ENCODE measurements around the gene CLDN20.

Gene CLDN20

DNA sequence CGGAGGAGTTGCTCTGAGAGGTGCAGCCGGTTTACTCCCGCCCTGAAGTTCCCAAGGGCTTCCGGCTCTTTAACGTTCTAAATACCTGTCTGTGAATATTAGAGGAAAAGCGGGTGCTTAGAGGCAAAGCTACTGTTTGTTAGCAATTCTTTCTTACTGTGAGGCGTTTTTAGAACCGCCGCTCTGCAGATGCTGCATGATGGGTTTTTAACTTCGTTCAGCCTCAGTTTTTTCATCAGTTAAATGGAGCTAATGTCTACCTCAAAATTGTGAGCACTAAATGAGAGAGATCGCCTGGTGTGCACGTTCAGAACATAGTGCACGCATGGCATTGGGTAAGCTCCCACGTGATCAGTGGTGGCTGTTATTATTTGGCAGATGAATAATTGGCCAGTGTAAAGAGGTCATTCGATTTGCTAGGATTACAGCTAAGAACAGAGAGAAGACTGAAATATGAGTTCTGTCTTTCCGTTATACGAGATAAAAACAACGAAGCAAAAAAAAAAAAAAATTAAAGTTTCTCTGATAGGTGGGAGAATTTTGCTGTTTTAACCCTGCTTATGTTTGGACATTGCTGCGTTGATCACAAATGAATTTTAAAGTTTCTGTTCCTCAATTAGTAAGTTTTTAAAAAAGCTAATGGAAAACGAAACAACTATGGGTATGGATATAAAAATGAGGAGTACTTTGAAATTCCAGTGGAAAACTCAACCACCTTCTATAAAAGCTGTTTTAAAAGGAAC lies 51.1 kb downstream of the CLDN20 start:
- Histone ChIP-seq H3K4me3 (ENCODE audit: low read length) (peak overlapping the region; percentile 91), H3K36me3 (ENCODE audit: insufficient read depth, low read length) (peaks cover 4% of the 10 kb centered on the region), H3K9me3 (replicated peaks; ENCODE audit: low read length) (no peaks in the 10 kb centered on the region), H3K9ac (ENCODE audit: low read depth, low read length) (peak overlapping the region; percentile 90), H3K27me3 (ENCODE audit: control insufficient read depth, insufficient read depth, low read length) (no peaks in the 10 kb centered on the region), H3K4me1 (ENCODE audit: control insufficient read depth, insufficient read depth, low read length) (peaks cover 21% of the 10 kb centered on the region), H3K4me2 (ENCODE audit: low read length) (peak overlapping the region; percentile 87)

DNA sequence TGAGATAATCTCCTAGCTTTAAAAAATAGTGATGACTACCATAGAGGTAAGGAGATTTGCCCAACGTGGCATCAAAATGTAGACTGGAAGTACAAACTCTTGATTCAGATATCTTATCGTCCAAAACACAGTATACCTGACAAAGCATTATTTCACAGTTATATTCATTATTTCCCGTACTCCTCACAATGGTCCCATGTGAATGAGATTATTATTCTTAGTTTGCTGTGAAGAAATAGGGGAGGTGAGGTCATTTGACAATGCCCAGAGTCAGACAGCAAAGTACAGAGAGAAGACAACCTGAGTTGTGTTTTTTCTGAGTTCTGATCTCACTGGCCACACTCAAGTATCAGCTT lies 51.7 kb downstream of the CLDN20 start:
- no peaks in the 10 kb centered on the region for H3K9me3 ChIP-seq (replicated peaks; ENCODE audit: low read length)
- peak overlapping the region; percentile 90 for H3K9ac ChIP-seq (ENCODE audit: low read depth, low read length)
- peak overlapping the region; percentile 91 for H3K4me3 ChIP-seq (ENCODE audit: low read length)
- peaks cover 17% of the 10 kb centered on the region for H3K4me1 ChIP-seq (ENCODE audit: control insufficient read depth, insufficient read depth, low read length)
- H3K27me3 ChIP-seq (ENCODE audit: control insufficient read depth, insufficient read depth, low read length) = no peaks in the 10 kb centered on the region
- H3K4me2 ChIP-seq (ENCODE audit: low read length) = peak overlapping the region; percentile 87
- H3K36me3 ChIP-seq (ENCODE audit: insufficient read depth, low read length) = peaks cover under 1% of the 10 kb centered on the region

DNA sequence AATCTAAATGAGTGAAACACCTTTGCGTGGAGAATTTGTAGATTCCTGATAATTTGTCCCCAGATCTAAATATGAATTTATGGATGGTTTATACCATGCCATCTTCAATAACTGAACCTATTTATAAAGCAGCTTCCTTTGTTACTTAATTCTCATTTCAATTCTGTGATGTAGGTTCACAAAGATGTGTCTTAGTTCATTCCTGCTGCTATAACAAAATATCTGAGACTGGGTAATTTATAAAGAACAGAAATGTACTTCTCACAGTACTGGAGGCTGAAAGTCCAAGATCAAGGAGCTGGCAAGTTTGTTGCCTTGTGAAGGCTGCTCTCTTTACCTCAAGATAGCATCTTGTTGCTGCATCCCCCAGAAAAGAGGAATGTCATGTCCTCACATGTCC lies 52.6 kb downstream of the CLDN20 start:
- no peaks in the 10 kb centered on the region for H3K9me3 ChIP-seq (replicated peaks; ENCODE audit: low read length)
- H3K36me3 ChIP-seq (ENCODE audit: insufficient read depth, low read length) = no peaks in the 10 kb centered on the region
- peaks cover 10% of the 10 kb centered on the region for H3K4me1 ChIP-seq (ENCODE audit: control insufficient read depth, insufficient read depth, low read length)
- H3K4me3 ChIP-seq (ENCODE audit: low read length) = no peak overlapping the region
- no peaks in the 10 kb centered on the region for H3K27me3 ChIP-seq (ENCODE audit: control insufficient read depth, insufficient read depth, low read length)
- no peak overlapping the region for H3K4me2 ChIP-seq (ENCODE audit: low read length)
- H3K9ac ChIP-seq (ENCODE audit: low read depth, low read length) = no peak overlapping the region

DNA sequence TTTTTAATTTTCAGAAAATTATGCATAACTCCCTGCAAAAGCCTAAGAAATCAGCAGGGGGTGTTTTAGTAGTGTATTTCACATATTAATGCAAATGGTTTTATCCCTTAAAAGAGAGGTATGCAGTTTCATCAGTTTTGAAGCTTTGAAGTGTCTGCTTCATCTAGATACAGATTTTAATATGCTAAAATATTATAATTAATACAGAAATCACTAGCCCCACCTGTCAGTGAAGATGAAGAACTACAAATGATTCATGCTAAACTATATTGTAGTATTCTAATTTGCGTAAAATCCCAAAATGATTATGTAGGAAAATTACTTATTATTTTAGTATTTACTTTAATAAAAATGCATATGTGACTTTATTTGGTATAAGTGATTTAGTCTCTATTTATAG lies 53.4 kb downstream of the CLDN20 start:
- Histone ChIP-seq H3K4me3 (ENCODE audit: low read length) (no peak overlapping the region), H3K36me3 (ENCODE audit: insufficient read depth, low read length) (no peaks in the 10 kb centered on the region), H3K27me3 (ENCODE audit: control insufficient read depth, insufficient read depth, low read length) (no peaks in the 10 kb centered on the region), H3K9ac (ENCODE audit: low read depth, low read length) (no peak overlapping the region), H3K4me1 (ENCODE audit: control insufficient read depth, insufficient read depth, low read length) (peaks cover 10% of the 10 kb centered on the region), H3K9me3 (replicated peaks; ENCODE audit: low read length) (no peaks in the 10 kb centered on the region), H3K4me2 (ENCODE audit: low read length) (no peak overlapping the region)

DNA sequence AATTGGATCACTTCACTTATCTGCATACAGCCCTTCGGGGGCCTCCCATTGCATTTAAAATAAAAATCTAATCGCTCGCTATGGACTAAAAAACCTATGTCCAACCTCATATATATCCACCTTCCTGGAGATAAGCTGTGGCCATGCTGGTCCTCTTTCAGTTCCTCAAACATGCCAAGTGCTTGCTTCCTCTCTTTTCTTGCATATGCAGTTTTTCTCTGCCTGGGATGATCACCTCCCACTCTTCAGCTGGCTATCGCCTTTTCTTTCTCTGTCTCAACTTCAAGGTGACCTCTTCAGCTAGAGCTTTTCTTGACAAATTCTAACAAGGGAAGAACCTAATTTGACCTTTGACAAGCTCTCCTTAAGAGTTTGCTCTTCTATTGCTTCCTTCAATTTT lies 56.1 kb downstream of the CLDN20 start:
- Histone ChIP-seq H3K4me3 (ENCODE audit: low read length) (no peak overlapping the region), H3K4me2 (ENCODE audit: low read length) (no peak overlapping the region), H3K9ac (ENCODE audit: low read depth, low read length) (no peak overlapping the region)

DNA sequence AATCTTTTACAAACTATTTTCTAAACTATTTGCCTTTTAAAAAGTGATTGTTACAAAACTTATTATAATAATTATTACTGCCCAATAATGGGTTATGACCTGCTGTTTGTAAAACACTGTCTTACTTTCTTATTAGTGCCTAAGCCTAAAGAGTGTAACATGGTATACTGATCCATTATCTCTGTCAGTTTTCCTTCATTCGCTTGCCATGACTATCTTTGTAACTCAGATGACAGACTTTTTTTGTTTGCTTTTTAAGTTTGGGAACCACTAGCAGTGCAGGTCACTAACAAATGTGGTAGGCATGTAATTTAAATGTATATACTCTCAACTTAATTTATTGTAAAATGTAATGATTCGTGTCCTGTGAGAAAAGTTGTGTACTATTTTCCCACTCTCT lies 60.4 kb downstream of the CLDN20 start:
- H3K4me3 ChIP-seq (ENCODE audit: low read length) = no peak overlapping the region
- no peak overlapping the region for H3K4me2 ChIP-seq (ENCODE audit: low read length)
- H3K4me1 ChIP-seq (ENCODE audit: control insufficient read depth, insufficient read depth, low read length) = peaks cover 4% of the 10 kb centered on the region
- H3K36me3 ChIP-seq (ENCODE audit: insufficient read depth, low read length) = no peaks in the 10 kb centered on the region
- H3K9ac ChIP-seq (ENCODE audit: low read depth, low read length) = no peak overlapping the region
- no peaks in the 10 kb centered on the region for H3K9me3 ChIP-seq (replicated peaks; ENCODE audit: low read length)
- H3K27me3 ChIP-seq (ENCODE audit: control insufficient read depth, insufficient read depth, low read length) = no peaks in the 10 kb centered on the region

More for the DNA sequence above, 56.1 kb downstream of the CLDN20 start:
- no peaks in the 10 kb centered on the region for H3K36me3 ChIP-seq (ENCODE audit: insufficient read depth, low read length)
- H3K27me3 ChIP-seq (ENCODE audit: control insufficient read depth, insufficient read depth, low read length) = no peaks in the 10 kb centered on the region
- no peaks in the 10 kb centered on the region for H3K9me3 ChIP-seq (replicated peaks; ENCODE audit: low read length)
- H3K4me1 ChIP-seq (ENCODE audit: control insufficient read depth, insufficient read depth, low read length) = peaks cover 7% of the 10 kb centered on the region

DNA sequence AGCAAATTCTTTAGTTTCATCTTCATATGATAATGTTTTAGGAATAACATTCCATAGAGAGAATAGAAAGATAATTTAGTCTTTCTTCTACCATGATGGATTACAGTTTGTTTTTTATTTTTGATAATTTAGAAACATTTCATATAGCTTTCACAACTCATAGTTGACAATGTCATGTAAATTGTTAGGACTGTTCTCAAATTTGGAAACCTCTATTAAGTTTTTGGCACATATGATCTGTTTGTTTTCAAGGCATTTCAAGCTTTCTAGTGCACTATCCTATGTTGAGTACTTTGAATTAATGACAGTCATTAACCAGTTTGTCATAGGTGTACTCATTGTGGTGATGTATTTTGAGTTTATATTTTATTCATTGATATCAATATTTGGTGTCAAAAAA lies 61.2 kb downstream of the CLDN20 start:
- H3K4me3 ChIP-seq (ENCODE audit: low read length) = no peak overlapping the region
- no peaks in the 10 kb centered on the region for H3K36me3 ChIP-seq (ENCODE audit: insufficient read depth, low read length)
- H3K27me3 ChIP-seq (ENCODE audit: control insufficient read depth, insufficient read depth, low read length) = no peaks in the 10 kb centered on the region
- H3K4me2 ChIP-seq (ENCODE audit: low read length) = no peak overlapping the region
- H3K9me3 ChIP-seq (replicated peaks; ENCODE audit: low read length) = no peaks in the 10 kb centered on the region
- H3K9ac ChIP-seq (ENCODE audit: low read depth, low read length) = no peak overlapping the region
- peaks cover 4% of the 10 kb centered on the region for H3K4me1 ChIP-seq (ENCODE audit: control insufficient read depth, insufficient read depth, low read length)

DNA sequence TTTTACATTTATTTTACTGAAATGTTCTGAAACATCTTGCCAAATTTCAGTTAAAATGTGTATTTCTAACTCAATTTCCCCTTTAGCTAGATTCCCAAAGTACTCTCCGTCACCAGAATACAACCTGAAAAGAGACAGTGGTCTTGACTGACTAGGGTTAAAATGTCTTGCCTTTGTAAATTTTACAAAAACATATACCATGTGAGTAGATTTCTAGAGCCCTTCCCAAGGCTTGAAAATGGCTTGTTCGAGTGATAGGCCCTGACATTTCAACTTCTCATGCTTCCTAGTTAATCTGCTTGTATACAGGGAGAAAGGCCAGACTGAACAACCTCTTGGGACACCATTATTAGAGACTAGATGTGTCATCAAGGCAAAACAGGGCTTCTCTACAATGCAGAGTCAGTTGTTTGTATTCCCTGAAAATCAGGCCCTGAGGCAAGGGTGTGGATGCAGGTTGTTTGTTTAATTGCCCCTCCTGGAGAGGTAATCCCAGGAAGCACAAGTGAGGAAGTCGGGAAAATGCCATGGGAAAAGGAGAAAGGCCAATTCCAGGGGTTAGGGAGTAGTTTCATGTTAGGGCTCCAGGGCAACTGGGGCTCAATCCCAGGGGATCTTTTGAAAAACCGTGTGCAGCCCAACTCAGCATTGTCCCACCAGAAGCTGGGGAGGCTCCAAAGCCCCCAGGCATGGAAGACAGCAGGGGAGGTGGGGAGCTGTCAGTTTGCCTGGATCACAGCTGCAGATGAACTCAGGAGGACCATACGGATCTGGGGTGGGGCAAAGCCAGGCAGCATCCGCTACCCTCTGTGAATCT lies 62.1 kb downstream of the CLDN20 start:
- no peaks in the 10 kb centered on the region for H3K36me3 ChIP-seq (ENCODE audit: insufficient read depth, low read length)
- no peak overlapping the region for H3K4me2 ChIP-seq (ENCODE audit: low read length)
- no peaks in the 10 kb centered on the region for H3K27me3 ChIP-seq (ENCODE audit: control insufficient read depth, insufficient read depth, low read length)
- no peak overlapping the region for H3K9ac ChIP-seq (ENCODE audit: low read depth, low read length)
- no peak overlapping the region for H3K4me3 ChIP-seq (ENCODE audit: low read length)
- no peaks in the 10 kb centered on the region for H3K9me3 ChIP-seq (replicated peaks; ENCODE audit: low read length)
- H3K4me1 ChIP-seq (ENCODE audit: control insufficient read depth, insufficient read depth, low read length) = peaks cover 4% of the 10 kb centered on the region
